ENCODE results near the gene GOLPH3L. TPM values are rescaled to one million over a fixed set of nuclear protein-coding genes. Genes with fewer than 3 reads are reported as not detected.

Gene GOLPH3L
- total and polyA plus RNA-seq, 2 experiments from 2014 or later: 23.5 to 29.6 TPM

- TF ChIP-seq NANOG (IDR thresholded peaks at IDR 0.05; ENCODE audit: borderline replicate concordance): no peak
- TF ChIP-seq ZNF462 (CRISPR knock-in tag; IDR thresholded peaks at IDR 0.05): no peak
- TF ChIP-seq EZH2 (IDR thresholded peaks at IDR 0.05; ENCODE audit: low read depth, unreplicated experiment): no peak
- Mint-ChIP-seq H3K9me3 (no peaks in the 10 kb centered on the region), H3K4me1 (peaks cover 11% of the 10 kb centered on the region), H3K4me3 (no peak overlapping the region), H3K27ac (no peak overlapping the region), H3K36me3 (ENCODE audit: low read depth) (peaks cover 38% of the 10 kb centered on the region), H3K27me3 (ENCODE audit: insufficient read depth, low read depth, poor library complexity) (peaks cover 6% of the 10 kb centered on the region)
- H3K79me2 ChIP-seq (replicated peaks; ENCODE audit: insufficient read depth): peaks cover 6% of the 10 kb centered on the region
- peaks cover 19% of the 10 kb centered on the region for H3F3A ChIP-seq (replicated peaks; ENCODE audit: low read depth)
- no peaks in the 10 kb centered on the region for H3K9me2 ChIP-seq (ENCODE audit: insufficient read depth)
- H3K4me2 ChIP-seq: no peak overlapping the region
- H3K4me3 ChIP-seq: no peak overlapping the region
- no peaks in the 10 kb centered on the region; the same call in 1 of the 2 replicates for H4K20me1 ChIP-seq (replicated peaks; ENCODE audit: insufficient read depth)
- no peak overlapping the region for H2AFZ ChIP-seq
- peak overlapping the region; percentile 83 for H3K27ac ChIP-seq (ENCODE audit: low read depth)
- no peaks in the 10 kb centered on the region for H3K27me3 ChIP-seq (ENCODE audit: insufficient read depth)
- H3K4me1 ChIP-seq (ENCODE audit: insufficient read depth): peaks cover 9% of the 10 kb centered on the region
- DNase-seq (ENCODE audit: low spot score) (no peak), ATAC-seq (no peak)
- H3K36me3 ChIP-seq (ENCODE audit: insufficient read depth): peaks cover 8% of the 10 kb centered on the region
Measured at GRCh38 chr1:150610576-150610975, 86.4 kb downstream of the GOLPH3L start.

GRCh38 chr1:150609732-150610131 is 87.2 kb downstream of the GOLPH3L start:
- H3K27me3 Mint-ChIP-seq (ENCODE audit: insufficient read depth, low read depth, poor library complexity): peaks cover 6% of the 10 kb centered on the region
- H3K36me3 Mint-ChIP-seq (ENCODE audit: low read depth): peaks cover 32% of the 10 kb centered on the region
- H3K36me3 ChIP-seq (ENCODE audit: insufficient read depth): peaks cover 8% of the 10 kb centered on the region
- H3K4me1 Mint-ChIP-seq: peaks cover 13% of the 10 kb centered on the region
- H3K9me3 Mint-ChIP-seq: no peaks in the 10 kb centered on the region
- TF ChIP-seq ZNF462 (CRISPR knock-in tag; IDR thresholded peaks at IDR 0.05) (no peak), NANOG (IDR thresholded peaks at IDR 0.05; ENCODE audit: borderline replicate concordance) (no peak), ZNF331 (CRISPR knock-in tag; IDR thresholded peaks at IDR 0.05; ENCODE audit: low read depth) (no peak), STAT1 (IDR thresholded peaks at IDR 0.05; ENCODE audit: unreplicated experiment) (no peak), CREB1 (CRISPR knock-in tag; IDR thresholded peaks at IDR 0.05; ENCODE audit: low read depth) (no peak)
- H3K4me2 ChIP-seq: no peak overlapping the region; the same call in 1 of the 2 replicates
- no peak overlapping the region for H2AFZ ChIP-seq
- no peaks in the 10 kb centered on the region; the same call in 1 of the 2 replicates for H4K20me1 ChIP-seq (replicated peaks; ENCODE audit: insufficient read depth)
- peaks cover 19% of the 10 kb centered on the region for H3F3A ChIP-seq (replicated peaks; ENCODE audit: low read depth)
- H3K4me3 ChIP-seq: no peak overlapping the region
- peaks cover 6% of the 10 kb centered on the region for H3K79me2 ChIP-seq (replicated peaks; ENCODE audit: insufficient read depth)
- H3K27me3 ChIP-seq (ENCODE audit: insufficient read depth): no peaks in the 10 kb centered on the region
- no peak overlapping the region; the same call in 2 of the 3 replicates for H3K4me3 Mint-ChIP-seq
- DNase-seq (ENCODE audit: low spot score) (peak; percentile 49), ATAC-seq (peak; percentile 24; the same call in 2 of the 3 replicates)
- H3K4me1 ChIP-seq (ENCODE audit: insufficient read depth): peaks cover 9% of the 10 kb centered on the region
- 0 out of 2 replicates have a peak overlapping the region, but pooled peaks have one; percentile 32 for H3K27ac Mint-ChIP-seq
- peak overlapping the region; percentile 83 for H3K27ac ChIP-seq (ENCODE audit: low read depth)
- no peaks in the 10 kb centered on the region for H3K9me2 ChIP-seq (ENCODE audit: insufficient read depth)

All from GM23338 (cell line).